B cell (primary cell): ENCODE data around the gene MMP23B. TPM values are rescaled to one million over a fixed set of nuclear protein-coding genes. Genes with fewer than 3 reads are reported as not detected.

Experiments used
- ATAC-seq: fragments of 200-7000 bp; cut with Tn5 transposase; one replicate; pipeline ENCODE4 v1.10.0; 2021; ENCODE audit warnings: low read depth, mild to moderate bottlenecking, moderate number of reproducible peaks, moderate library complexity
- CTCF ChIA-PET: fragments of 350-600 bp; sonication (Branson Sonifier 250); formaldehyde crosslinking; loops from one replicate; lab custom pipeline; 2021; ENCODE audit warnings: antibody characterized with exemption, inconsistent platforms; lab: Charles Lee
- POLR2A ChIA-PET: fragments of 350-600 bp; sonication (Branson Sonifier 250); formaldehyde crosslinking; loops from one replicate; lab custom pipeline; 2021; ENCODE audit warnings: antibody characterized with exemption; lab: Charles Lee
- DNase-seq: peaks from one replicate; pipeline ENCODE4 v3.0.0; 2013
- H2AFZ ChIP-seq: 2 replicates; pipeline ENCODE4 v1.6.1; 2012; ENCODE audit warnings: mild to moderate bottlenecking, low read depth, low read length; ENCODE audit not compliant: insufficient read depth, poor library complexity, severe bottlenecking
- H3K27ac ChIP-seq, 2 donors: 1 replicate in 1 of 2; 2 replicates in 1 of 2; pipeline ENCODE4 v1.5.1; 2012 to 2013; ENCODE audit warnings: low read length in 2 of 2, mild to moderate bottlenecking in 2 of 2, moderate library complexity in 1 of 2
- H3K27me3 ChIP-seq, 4 experiments: fragments of 200-600 bp in 1 of 4; sonication (generic) in 1 of 4; replicated peaks in 1 of 4; 1 replicate in 2 of 4; 2 replicates in 2 of 4; pipeline versions ENCODE4 v1.6.1 to v1.7.0; 2013 to 2016; ENCODE audit warnings: low read length in 3 of 4, mild to moderate bottlenecking in 2 of 4, mixed read lengths in 1 of 4, moderate library complexity in 1 of 4; ENCODE audit not compliant: insufficient read depth in 4 of 4, control insufficient read depth in 3 of 4; ENCODE audit errors: control extremely low read depth in 1 of 4
- H3K36me3 ChIP-seq, 2 experiments: replicated peaks in 1 of 2; 1 replicate in 1 of 2; 2 replicates in 1 of 2; pipeline versions ENCODE4 v1.6.1 to v1.7.1; 2013; ENCODE audit warnings: low read length in 1 of 2; ENCODE audit not compliant: insufficient read depth in 2 of 2, control insufficient read depth in 1 of 2; ENCODE audit errors: control extremely low read depth in 1 of 2, extremely low read depth in 1 of 2
- H3K4me1 ChIP-seq, 2 donors: fragments of 200-600 bp in 1 of 2; sonication (generic) in 1 of 2; 1 replicate in 1 of 2; 2 replicates in 1 of 2; pipeline versions ENCODE4 v1.5.1 to v1.6.1; 2013 to 2017; ENCODE audit warnings: low read length in 2 of 2; ENCODE audit not compliant: control insufficient read depth in 2 of 2, insufficient read depth in 2 of 2
- H3K4me2 ChIP-seq: replicated peaks from 2 replicates; pipeline ENCODE3; 2012; ENCODE audit warnings: mild to moderate bottlenecking, low read depth, low read length; ENCODE audit not compliant: poor library complexity, severe bottlenecking
- H3K4me3 ChIP-seq, 5 experiments: fragments of 200-600 bp in 1 of 5; sonication (generic) in 1 of 5; 1 replicate in 3 of 5; 2 replicates in 2 of 5; pipeline versions ENCODE4 v1.5.1 to v1.7.0; 2011 to 2016; ENCODE audit warnings: low read length in 4 of 5, mild to moderate bottlenecking in 4 of 5, low read depth in 2 of 5, control low read depth in 1 of 5, moderate library complexity in 1 of 5; ENCODE audit not compliant: insufficient read depth in 1 of 5; ENCODE audit errors: control extremely low read depth in 1 of 5, extremely low read depth in 1 of 5
- H3K79me2 ChIP-seq: fragments of 200-600 bp; sonication (generic); one replicate; pipeline ENCODE4 v1.6.0; 2016; ENCODE audit warnings: low read length; ENCODE audit not compliant: control insufficient read depth, insufficient read depth
- H3K9ac ChIP-seq: fragments of 200-600 bp; sonication (generic); 2 replicates; pipeline ENCODE4 v1.6.1; 2017; ENCODE audit warnings: mild to moderate bottlenecking, low read length, moderate library complexity
- H3K9me3 ChIP-seq, 3 donors: one replicate each; pipeline versions ENCODE4 v1.6.1 to v1.7.1; 2013; ENCODE audit warnings: low read length in 2 of 3; ENCODE audit not compliant: control insufficient read depth in 2 of 3, insufficient read depth in 1 of 3; ENCODE audit errors: control extremely low read depth in 1 of 3
- H4K20me1 ChIP-seq: 2 replicates; pipeline ENCODE4 v1.6.0; 2012; ENCODE audit warnings: mild to moderate bottlenecking, low read length; ENCODE audit not compliant: insufficient read depth, control insufficient read depth, poor library complexity, severe bottlenecking
- H3K27ac Mint-ChIP-seq: one replicate; pipeline ENCODE4 v1.8.0; 2021; ENCODE audit warnings: mixed read lengths
- H3K27me3 Mint-ChIP-seq: one replicate; pipeline ENCODE4 v1.8.0; 2021; ENCODE audit warnings: mixed read lengths
- H3K4me1 Mint-ChIP-seq: one replicate; pipeline ENCODE4 v1.8.0; 2021; ENCODE audit warnings: mixed read lengths
- H3K4me3 Mint-ChIP-seq: one replicate; pipeline ENCODE4 v1.8.0; 2021; ENCODE audit warnings: mixed read lengths
- H3K9me3 Mint-ChIP-seq: one replicate; pipeline ENCODE4 v1.8.0; 2022; ENCODE audit warnings: mixed read lengths; ENCODE audit not compliant: insufficient read depth
- CTCF ChIP-seq: fragments of 200-600 bp; IDR thresholded peaks from one replicate; pipeline ENCODE4 v1.8.0; 2022; ENCODE audit warnings: antibody characterized with exemption, mild to moderate bottlenecking
- EZH2 ChIP-seq: IDR thresholded peaks from 2 replicates; pipeline ENCODE4 v1.6.1; 2012; ENCODE audit warnings: borderline replicate concordance, low read depth, mild to moderate bottlenecking, moderate library complexity, low read length; ENCODE audit not compliant: insufficient read depth, poor library complexity, severe bottlenecking
- WGBS: methylation state at CpG from one replicate; pipeline ENCODE4 v1.1.5; 2013; ENCODE audit warnings: missing lambda C conversion rate; ENCODE audit not compliant: insufficient coverage; 5-methylcytosine and 5-hydroxymethylcytosine counted together
- intact Hi-C: fragments of 100-400 bp; cut with micrococcal nuclease; formaldehyde crosslinking; loops from one replicate; pipeline ENCODE4 v1.10.0; 2022
- polyA plus RNA-seq: library from polyadenylated mRNA; depleted of rRNA; stranded (reverse); fragments of >200 nt; gene quantifications from 2 replicates; pipeline ENCODE4 v1.2.3, GENCODE V29; 2012
- total RNA-seq, 2 donors: library from RNA; stranded (reverse); fragments of 120-200 nt in 1 of 2; gene quantifications; 1 replicate in 1 of 2; 2 replicates in 1 of 2; pipeline versions ENCODE4 v1.2.3 to v1.2.4, GENCODE V29; 2013 to 2022

Gene MMP23B
- total and polyA plus RNA-seq, 2 donors (not counting 1 experiment from before 2014, with no cell fraction given), result 1.0 to 1.7 TPM

GRCh38 chr1:1624443-1625403 lies 7.2 kb upstream of the MMP23B start:
- H3K9me3 ChIP-seq, result no peaks in the 10 kb centered on the region
- 91% methylated on average over 38 of the region's 38 CpGs for WGBS
- peaks cover 4% of the 10 kb centered on the region for H3K79me2 ChIP-seq
- no peaks in the 10 kb centered on the region for H3K9me3 Mint-ChIP-seq
- ATAC-seq, result no peak
- no peaks in the 10 kb centered on the region for H3K36me3 ChIP-seq
- H3K27ac Mint-ChIP-seq, result no peak overlapping the region
- intact Hi-C loops, result no loop called here
- no peak overlapping the region for H3K9ac ChIP-seq
- H3K4me2 ChIP-seq, result no peak overlapping the region
- no peak overlapping the region for H2AFZ ChIP-seq
- DNase-seq, result no peak
- no peak for TF ChIP-seq EZH2
- ChIA-PET CTCF (interaction anchor here (0.6 kb wide), 1 partner anchor 56 kb away, joined by 3 read pairs; no protein-coding TSS in a partner anchor), POLR2A (no interaction called here)
- no peaks in the 10 kb centered on the region for H3K27me3 Mint-ChIP-seq
- H3K4me3 Mint-ChIP-seq, result no peak overlapping the region
- H3K27ac ChIP-seq, result no peak overlapping the region
- H4K20me1 ChIP-seq, result peaks cover 9% of the 10 kb centered on the region
- H3K27me3 ChIP-seq, result no peaks in the 10 kb centered on the region
- H3K4me1 Mint-ChIP-seq, result peaks cover 2% of the 10 kb centered on the region
- H3K4me3 ChIP-seq, result no peak overlapping the region
- H3K4me1 ChIP-seq, result peaks cover 0 to 8% of the 10 kb centered on the region in 2 donors

- H3K4me3 ChIP-seq, result no peak overlapping the region
- TF ChIP-seq EZH2, result no peak
- no peak for TF ChIP-seq CTCF
- no peak overlapping the region for H3K9ac ChIP-seq
- no peak overlapping the region for H3K4me2 ChIP-seq
- intact Hi-C loops, result no loop called here
- no peaks in the 10 kb centered on the region for H3K27me3 ChIP-seq
- H3K4me1 ChIP-seq, result peaks cover 0 to 8% of the 10 kb centered on the region in 2 donors
- Mint-ChIP-seq H3K27ac (no peak overlapping the region), H3K4me1 (peaks cover 4% of the 10 kb centered on the region), H3K4me3 (no peak overlapping the region), H3K9me3 (no peaks in the 10 kb centered on the region), H3K27me3 (peaks cover 3% of the 10 kb centered on the region)
- H3K36me3 ChIP-seq, result no peaks in the 10 kb centered on the region
- peaks cover 5% of the 10 kb centered on the region for H4K20me1 ChIP-seq
- ChIA-PET POLR2A (no interaction called here), CTCF (interaction anchor here (0.6 kb wide), 1 partner anchor 56 kb away, joined by 3 read pairs; no protein-coding TSS in a partner anchor)
- no peaks in the 10 kb centered on the region for H3K9me3 ChIP-seq
- WGBS, result 98% methylated on average over 25 of the region's 28 CpGs
- DNase-seq, result no peak
- ATAC-seq, result no peak
- no peak overlapping the region for H3K27ac ChIP-seq
- H2AFZ ChIP-seq, result no peak overlapping the region
- no peaks in the 10 kb centered on the region for H3K79me2 ChIP-seq
These were observed 6.6 kb upstream of the MMP23B start for GRCh38 chr1:1625404-1625775.
